Measurements from ENCODE around the gene MPHOSPH9.

GRCh38 chr12:123109319-123109772, 123.6 kb downstream of the MPHOSPH9 start:
- no peak for TF ChIP-seq SUZ12 (IDR thresholded peaks at IDR 0.05; ENCODE audit: extremely low read depth, insufficient read depth, insufficient read length)
- no peak for TF ChIP-seq YY1 (IDR thresholded peaks at IDR 0.05; ENCODE audit: insufficient read depth, insufficient read length)
